Astrocyte (in vitro differentiated cells and primary cell): Measurements from ENCODE around the gene L1CAM.

Experiments used
- EZH2 ChIP-seq: IDR thresholded peaks from 2 replicates; pipeline ENCODE4 v1.6.1; 2012; ENCODE audit warnings: mild to moderate bottlenecking, low read length, inconsistent platforms; ENCODE audit not compliant: insufficient read depth
- TF ChIP-seq, protein P1 (sequence below): IDR thresholded peaks from 2 replicates; pipeline ENCODE4 v1.5.1; 2011; ENCODE audit warnings: low read depth, mild to moderate bottlenecking, inconsistent platforms, low read length, moderate library complexity; ENCODE audit not compliant: insufficient read depth

DNA sequence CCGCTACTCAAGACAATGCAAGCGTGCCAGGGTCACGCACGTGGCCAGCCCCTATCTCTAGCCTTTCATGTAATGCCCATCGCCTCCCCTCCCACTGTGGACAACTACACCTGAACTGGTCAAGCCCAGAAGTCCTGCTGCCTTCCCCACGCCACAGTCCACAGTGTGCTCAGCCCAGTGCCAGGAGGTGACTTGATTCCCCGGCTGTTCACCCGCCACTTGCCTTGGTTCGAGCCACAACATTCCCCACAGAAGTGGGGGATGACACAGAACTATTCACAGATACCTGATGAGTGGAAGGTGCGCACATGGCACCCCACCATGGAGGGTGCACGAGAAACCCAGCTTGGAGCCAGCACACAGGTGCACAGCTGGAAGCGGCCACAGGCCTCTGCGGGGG lies 33.3 kb upstream of the L1CAM start:
- TF ChIP-seq, protein P1, sequence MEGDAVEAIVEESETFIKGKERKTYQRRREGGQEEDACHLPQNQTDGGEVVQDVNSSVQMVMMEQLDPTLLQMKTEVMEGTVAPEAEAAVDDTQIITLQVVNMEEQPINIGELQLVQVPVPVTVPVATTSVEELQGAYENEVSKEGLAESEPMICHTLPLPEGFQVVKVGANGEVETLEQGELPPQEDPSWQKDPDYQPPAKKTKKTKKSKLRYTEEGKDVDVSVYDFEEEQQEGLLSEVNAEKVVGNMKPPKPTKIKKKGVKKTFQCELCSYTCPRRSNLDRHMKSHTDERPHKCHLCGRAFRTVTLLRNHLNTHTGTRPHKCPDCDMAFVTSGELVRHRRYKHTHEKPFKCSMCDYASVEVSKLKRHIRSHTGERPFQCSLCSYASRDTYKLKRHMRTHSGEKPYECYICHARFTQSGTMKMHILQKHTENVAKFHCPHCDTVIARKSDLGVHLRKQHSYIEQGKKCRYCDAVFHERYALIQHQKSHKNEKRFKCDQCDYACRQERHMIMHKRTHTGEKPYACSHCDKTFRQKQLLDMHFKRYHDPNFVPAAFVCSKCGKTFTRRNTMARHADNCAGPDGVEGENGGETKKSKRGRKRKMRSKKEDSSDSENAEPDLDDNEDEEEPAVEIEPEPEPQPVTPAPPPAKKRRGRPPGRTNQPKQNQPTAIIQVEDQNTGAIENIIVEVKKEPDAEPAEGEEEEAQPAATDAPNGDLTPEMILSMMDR, result no peak
- TF ChIP-seq EZH2, result no peak
